Testis (tissue), 3 donors: ENCODE measurements around the gene JAK3. TPM values are rescaled to one million over a fixed set of nuclear protein-coding genes. Genes with fewer than 3 reads are reported as not detected.

Source experiments
- DNase-seq: peaks from one replicate; pipeline ENCODE4 v3.0.0-alpha.2; 2019
- H3K27ac ChIP-seq, 2 donors: fragments of 200-600 bp; sonication (generic); one replicate each; pipeline ENCODE4 v1.5.1; 2019
- H3K27me3 ChIP-seq: fragments of 200-600 bp; sonication (generic); one replicate; pipeline ENCODE4 v1.5.1; 2019
- H3K36me3 ChIP-seq: fragments of 200-600 bp; sonication (generic); one replicate; pipeline ENCODE4 v1.5.1; 2017; ENCODE audit warnings: low read depth; ENCODE audit errors: missing control alignments
- H3K4me1 ChIP-seq: fragments of 200-600 bp; sonication (generic); one replicate; pipeline ENCODE4 v1.5.1; 2019
- H3K4me3 ChIP-seq, 2 donors: fragments of 200-600 bp; sonication (generic); one replicate each; pipeline ENCODE4 v1.5.1; 2017 to 2019
- H3K9me3 ChIP-seq: fragments of 200-600 bp; sonication (generic); one replicate; pipeline ENCODE4 v1.5.1; 2017
- CTCF ChIP-seq, 3 experiments: fragments of 450-650 bp in 2 of 3; fragments of 200-600 bp in 1 of 3; sonication (generic) in 1 of 3; IDR thresholded peaks; one replicate each; pipeline ENCODE4 v1.5.1; 2016 to 2019; ENCODE audit warnings: antibody characterized with exemption in 3 of 3, mild to moderate bottlenecking in 2 of 3, moderate library complexity in 1 of 3
- POLR2A ChIP-seq: fragments of 450-650 bp; IDR thresholded peaks from one replicate; pipeline ENCODE4 v1.6.1; 2017; ENCODE audit warnings: antibody characterized with exemption, mild to moderate bottlenecking, moderate library complexity
- WGBS, 2 donors: methylation state at CpG; one replicate each; pipeline ENCODE4 v1.1.5; 2018; 5-methylcytosine and 5-hydroxymethylcytosine counted together
- intact Hi-C: fragments of 100-400 bp; cut with DNase I; formaldehyde crosslinking; loops from one replicate; pipeline ENCODE4 v1.15.1; 2023; ENCODE audit warnings: low total_unique reads
- polyA plus RNA-seq: library from polyadenylated mRNA; stranded (reverse); fragments of 350-450 nt; fragmentation: Illumina TruSeq; extraction: RNeasy Lipid Tissue Mini Kit (QIAGEN cat#74804); gene quantifications from one replicate; pipeline ENCODE4 v1.2.3, GENCODE V29; 2014; ENCODE audit warnings: low read depth, low replicate concordance; ENCODE audit not compliant: insufficient read depth
- total RNA-seq, 2 donors: library from RNA; depleted of rRNA; stranded (reverse); fragments of >200 nt; gene quantifications; one replicate each; pipeline ENCODE4 v1.2.3, GENCODE V29; 2016

The JAK3 gene
- total and polyA plus RNA-seq, 3 donors from 2014 or later = 3.5 to 10.5 (median 5.0) TPM

- intact Hi-C loops = no loop called here
- Histone ChIP-seq H3K27me3 (no peaks in the 10 kb centered on the region), H3K4me3 (no peak overlapping the region), H3K36me3 (no peaks in the 10 kb centered on the region), H3K9me3 (no peaks in the 10 kb centered on the region), H3K27ac (no peak overlapping the region), H3K4me1 (no peaks in the 10 kb centered on the region)
- WGBS, 2 donors = 85 to 88% methylated on average over 11 to 13 of the region's 13 CpGs
- DNase-seq = no peak
- TF ChIP-seq CTCF (IDR thresholded peaks at IDR 0.05) = no peak
- TF ChIP-seq POLR2A = no peak
These were observed 30.0 kb downstream of the JAK3 start for GRCh38 chr19:17817668-17818363.

- H3K36me3 ChIP-seq = no peaks in the 10 kb centered on the region
- no peaks in the 10 kb centered on the region for H3K27me3 ChIP-seq
- intact Hi-C loops = no loop called here
- 81 to 82% methylated on average over 4 to 5 of the region's 5 CpGs for WGBS, 2 donors
- H3K4me3 ChIP-seq = no peak overlapping the region
- H3K4me1 ChIP-seq = no peaks in the 10 kb centered on the region
- no peak overlapping the region for H3K27ac ChIP-seq
- H3K9me3 ChIP-seq = no peaks in the 10 kb centered on the region
- no peak for TF ChIP-seq POLR2A
- TF ChIP-seq CTCF (IDR thresholded peaks at IDR 0.05) = no peak
- no peak for DNase-seq
These were observed 35.7 kb downstream of the JAK3 start for GRCh38 chr19:17812099-17812498.

- no peak overlapping the region for H3K4me3 ChIP-seq
- 86 to 92% methylated on average over 20 of the region's 20 CpGs for WGBS, 2 donors
- intact Hi-C loops = no loop called here
- H3K27ac ChIP-seq = no peak overlapping the region
- no peaks in the 10 kb centered on the region for H3K9me3 ChIP-seq
- no peak for TF ChIP-seq POLR2A
- no peak for TF ChIP-seq CTCF (IDR thresholded peaks at IDR 0.05)
- no peak for DNase-seq
- no peaks in the 10 kb centered on the region for H3K27me3 ChIP-seq
- no peaks in the 10 kb centered on the region for H3K36me3 ChIP-seq
- H3K4me1 ChIP-seq = no peaks in the 10 kb centered on the region
These were observed 36.1 kb downstream of the JAK3 start for GRCh38 chr19:17811681-17812080.

- no peaks in the 10 kb centered on the region for H3K9me3 ChIP-seq
- H3K4me1 ChIP-seq = no peaks in the 10 kb centered on the region
- no peak overlapping the region for H3K27ac ChIP-seq
- WGBS, 2 donors = 100% methylated on average over 2 of the region's 2 CpGs
- no peaks in the 10 kb centered on the region for H3K36me3 ChIP-seq
- intact Hi-C loops = no loop called here
- TF ChIP-seq POLR2A (no peak), CTCF (IDR thresholded peaks at IDR 0.05) (no peak)
- H3K27me3 ChIP-seq = no peaks in the 10 kb centered on the region
- DNase-seq = no peak
- no peak overlapping the region for H3K4me3 ChIP-seq
These were observed 36.7 kb downstream of the JAK3 start for GRCh38 chr19:17811103-17811502.

- Histone ChIP-seq H3K27me3 (no peaks in the 10 kb centered on the region), H3K27ac (no peak overlapping the region), H3K4me3 (no peak overlapping the region), H3K9me3 (no peaks in the 10 kb centered on the region), H3K36me3 (no peaks in the 10 kb centered on the region), H3K4me1 (no peaks in the 10 kb centered on the region)
- WGBS, 2 donors = 70 to 79% methylated on average over 21 to 36 of the region's 38 CpGs
- intact Hi-C loops = no loop called here
- no peak for DNase-seq
- TF ChIP-seq POLR2A = no peak
- TF ChIP-seq CTCF (IDR thresholded peaks at IDR 0.05) = no peak
These were observed 40.0 kb downstream of the JAK3 start for GRCh38 chr19:17807731-17808316.
